GM19395 (cell line): Measurements from ENCODE around the gene MEI1.
A peak's percentile ranks its signal among the peaks of the same experiment; 100 is the strongest.
"Not testable (repeated sequence)": the region's sequence is repeated elsewhere in the genome, so short reads cannot be mapped to it uniquely, and the experiment has no call there.

Experiments used
- ATAC-seq: cut with Tn5 transposase; IDR thresholded peaks from one replicate; pipeline ENCODE4 v1.9.1; 2021; ENCODE audit warnings: mild to moderate bottlenecking, moderate library complexity; ENCODE audit not compliant: unreplicated experiment

MEI1 gene

DNA sequence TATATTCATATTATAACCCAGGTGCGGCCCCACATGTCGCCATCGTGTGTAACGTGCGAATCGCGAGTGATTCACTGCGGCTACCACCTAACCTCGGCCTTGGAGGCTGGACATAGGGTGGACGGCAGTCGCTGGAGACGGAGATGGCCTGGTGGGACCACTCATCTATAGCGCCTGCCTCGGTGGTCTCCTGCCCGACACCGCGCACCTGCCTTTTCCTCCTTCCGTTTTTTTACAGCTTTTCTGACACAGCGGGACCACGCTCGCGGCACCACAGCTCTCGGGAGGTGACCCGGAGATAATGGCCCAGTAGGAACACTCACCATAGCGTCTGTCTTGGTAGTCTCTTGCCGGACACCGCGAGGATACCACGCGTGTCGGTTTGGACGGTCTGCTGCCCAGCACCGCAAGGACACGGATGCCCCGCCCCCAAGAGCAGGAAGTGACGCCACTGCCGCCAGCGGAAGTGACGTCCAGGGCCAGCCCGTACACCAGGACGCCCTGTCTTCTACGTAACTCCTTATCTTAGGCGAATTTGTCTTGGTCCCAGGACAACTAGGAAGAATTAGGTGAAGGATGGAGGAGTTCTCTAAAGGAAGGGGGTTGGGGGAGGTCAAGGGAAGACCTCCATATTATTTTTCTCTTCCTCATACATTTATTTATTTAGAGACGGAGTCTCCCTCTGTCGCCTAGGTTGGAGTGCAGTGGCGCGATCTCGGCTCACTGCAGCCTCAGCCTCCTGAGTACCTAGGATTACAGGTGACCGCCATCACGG lies 17.1 kb upstream of the MEI1 start:
- ATAC-seq: peak; percentile 72

DNA sequence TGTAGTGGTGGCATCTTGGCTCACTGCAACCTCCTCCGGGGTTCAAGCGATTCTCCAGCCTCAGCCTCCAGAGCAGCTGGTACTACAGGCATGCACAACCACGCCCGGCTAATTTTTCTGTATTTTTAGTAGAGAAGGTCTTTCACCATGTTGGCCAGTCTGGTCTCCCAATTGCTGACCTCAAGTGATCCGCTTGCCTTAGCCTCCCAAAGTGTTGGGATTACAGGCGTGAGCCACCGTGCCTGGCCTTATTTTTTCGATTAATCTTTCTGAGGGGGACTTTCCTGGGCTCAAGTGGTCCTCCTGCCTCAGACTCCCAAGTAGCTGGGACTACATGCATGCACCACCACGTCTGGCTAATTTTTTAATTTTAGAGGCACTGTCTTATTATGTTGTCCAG lies 16.3 kb upstream of the MEI1 start:
- no peak for ATAC-seq

- ATAC-seq: no peak
Measured at GRCh38 chr22:41683616-41684015, 15.7 kb upstream of the MEI1 start.

DNA sequence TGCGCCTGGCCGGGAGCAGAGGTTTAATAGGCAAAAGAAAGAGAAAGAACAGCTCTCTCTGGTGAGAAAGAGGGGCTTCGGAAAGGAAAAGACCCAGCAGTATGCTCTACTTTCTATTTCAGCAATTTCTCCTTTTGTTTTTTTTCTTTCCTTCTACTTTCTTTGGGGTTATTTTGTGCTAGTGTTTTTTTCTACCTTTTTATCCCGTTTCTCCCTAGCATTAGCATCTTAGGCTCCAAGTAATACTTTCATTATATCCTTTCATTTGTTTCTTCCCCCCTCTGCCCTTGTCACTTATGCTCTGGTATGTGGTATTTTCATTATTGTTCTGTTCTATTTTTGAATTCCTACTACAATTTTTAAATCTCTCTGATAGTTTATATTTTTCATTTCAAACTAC lies 15.1 kb upstream of the MEI1 start:
- ATAC-seq: no peak

DNA sequence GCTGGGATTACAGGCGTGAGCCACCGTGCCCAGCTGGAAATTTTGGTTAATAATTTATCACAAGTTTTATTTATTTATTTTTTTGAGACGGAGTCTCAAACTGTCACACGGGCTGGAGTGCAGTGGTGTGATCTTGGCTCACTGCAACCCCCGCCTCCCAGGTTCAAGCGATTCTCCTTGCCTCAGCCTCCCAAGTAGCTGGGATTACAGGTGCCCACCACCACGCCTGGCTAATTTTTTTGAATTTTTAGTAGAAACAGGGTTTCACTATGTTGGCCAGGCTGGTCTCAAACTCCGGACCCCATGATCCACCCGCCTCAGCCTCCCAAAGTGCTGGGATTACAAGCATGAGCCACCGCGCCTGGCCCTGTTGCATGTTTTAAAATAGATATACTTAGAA lies 12.4 kb upstream of the MEI1 start:
- not testable (repeated sequence) for ATAC-seq

DNA sequence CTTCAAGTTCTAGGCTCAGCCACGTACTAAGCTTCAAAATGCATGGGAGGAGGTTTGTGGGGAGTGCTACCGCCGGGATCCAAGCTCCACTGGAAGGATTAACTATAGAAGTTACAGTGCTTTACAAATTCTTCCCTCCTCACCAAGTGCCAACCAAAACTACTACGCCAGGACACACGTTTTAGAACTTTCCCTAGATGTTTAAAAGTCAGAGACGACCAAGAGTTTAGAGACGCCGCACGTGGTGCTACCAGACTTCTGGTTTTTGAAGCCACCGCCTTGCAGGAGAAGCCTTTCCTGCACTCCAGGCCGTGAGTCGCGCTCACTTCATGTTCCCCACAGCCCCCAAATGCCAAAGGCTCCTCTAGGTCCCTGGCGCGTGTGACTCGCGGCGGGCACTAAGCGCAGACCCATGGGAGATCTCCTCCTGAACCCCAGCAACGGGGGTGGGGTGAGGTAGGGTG lies 11.4 kb upstream of the MEI1 start:
- no peak for ATAC-seq

GRCh38 chr22:41688365-41689211 lies 10.7 kb upstream of the MEI1 start, which contains the start of gene SNU13:
TSS of gene SNU13 (minus strand) at chr22:41688867. CDS start at chr22:41688796, 71 bp downstream.
- peak; percentile 83 for ATAC-seq

DNA sequence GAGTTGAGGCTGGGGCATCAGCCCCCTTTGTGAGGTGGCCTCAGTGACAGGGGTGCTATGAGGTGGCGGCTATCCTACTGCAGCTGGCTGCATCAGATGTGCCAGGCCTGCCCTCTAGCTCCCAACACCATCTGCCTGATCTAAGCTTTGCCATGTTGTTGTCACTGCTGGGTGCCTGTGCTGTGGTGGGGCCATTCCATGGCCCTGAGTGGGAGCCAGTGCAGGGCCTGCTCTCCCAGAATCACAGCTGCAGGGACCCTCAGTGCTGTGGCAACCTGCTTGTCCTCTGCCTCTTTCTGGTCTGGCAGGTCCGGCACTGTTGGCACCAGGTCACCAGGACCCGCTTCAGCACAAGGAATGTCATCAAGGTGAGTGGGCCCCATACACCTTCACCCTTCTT lies 8.8 kb upstream of the MEI1 start:
- ATAC-seq: no peak

DNA sequence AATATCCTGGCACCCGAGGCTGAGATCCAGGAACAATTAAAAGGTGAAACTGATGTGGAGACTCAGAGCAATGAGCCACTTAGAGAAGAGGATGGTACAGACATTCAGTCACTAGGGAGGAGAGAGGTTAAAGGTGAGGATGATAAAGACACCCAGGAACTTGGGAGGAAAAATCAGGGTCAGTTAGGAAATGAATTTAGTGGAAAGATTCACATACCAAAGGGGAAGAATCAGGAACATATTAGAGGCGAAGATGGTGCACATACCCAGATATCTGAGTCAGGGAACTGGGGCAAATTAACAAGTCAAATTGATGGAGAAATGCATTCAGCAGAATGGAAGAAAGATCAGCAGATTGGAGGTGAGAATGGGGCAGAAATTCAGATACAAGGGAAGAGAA lies 4.1 kb upstream of the MEI1 start:
- no peak for ATAC-seq

- no peak for ATAC-seq
Measured at GRCh38 chr22:41696703-41697102, 2.6 kb upstream of the MEI1 start.

DNA sequence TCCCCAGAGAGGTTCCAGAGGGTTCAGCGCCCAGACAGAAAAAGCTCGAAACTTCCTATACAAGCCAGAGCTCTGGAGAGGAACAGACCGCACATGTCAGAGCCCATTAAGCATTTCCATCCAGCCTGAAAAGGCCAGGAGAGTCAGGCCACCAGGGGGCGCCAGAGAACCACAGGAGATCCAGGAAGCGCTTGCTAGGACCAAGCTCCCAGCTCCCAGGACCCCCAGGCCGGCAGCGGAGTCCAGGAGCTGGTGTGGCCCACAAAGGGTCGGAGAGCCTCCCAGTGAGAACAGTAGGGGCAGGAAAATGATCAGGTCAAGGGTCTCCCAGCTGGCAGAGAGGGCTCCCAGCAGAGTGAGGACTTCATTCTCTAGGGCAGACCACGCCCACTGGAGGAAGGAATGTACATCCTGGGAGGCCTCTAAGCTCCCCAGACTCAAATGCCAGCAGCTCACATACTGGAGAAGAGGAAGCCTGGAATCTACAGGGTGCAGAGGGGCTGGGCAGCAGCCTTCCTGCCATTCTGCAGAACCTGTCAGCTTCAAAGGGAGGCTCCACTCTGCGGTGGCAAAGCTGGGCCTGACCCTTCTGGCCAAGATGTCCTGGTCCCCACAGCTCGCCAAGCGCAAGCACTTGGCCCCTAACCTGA lies 2.1 kb upstream of the MEI1 start:
- ATAC-seq: peak; percentile 56

DNA sequence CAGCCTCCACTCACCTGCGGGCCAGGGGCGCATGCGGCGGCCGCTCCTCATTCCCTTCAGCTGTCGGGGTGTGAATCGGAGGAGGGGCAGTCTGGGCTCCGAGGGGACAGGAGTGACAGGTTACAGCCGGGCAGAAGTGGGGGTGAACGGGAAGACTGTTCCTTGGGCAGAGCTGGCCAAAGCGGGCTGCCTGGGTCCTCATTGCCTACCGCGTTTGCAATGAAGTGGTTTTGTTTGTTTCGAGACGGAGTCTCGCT lies 733 bp downstream of the MEI1 start:
- no peak for ATAC-seq

GRCh38 chr22:41702763-41703162 lies 3.5 kb downstream of the MEI1 start:
- ATAC-seq: no peak

GRCh38 chr22:41709341-41709740 lies 10.0 kb downstream of the MEI1 start:
- no peak for ATAC-seq

DNA sequence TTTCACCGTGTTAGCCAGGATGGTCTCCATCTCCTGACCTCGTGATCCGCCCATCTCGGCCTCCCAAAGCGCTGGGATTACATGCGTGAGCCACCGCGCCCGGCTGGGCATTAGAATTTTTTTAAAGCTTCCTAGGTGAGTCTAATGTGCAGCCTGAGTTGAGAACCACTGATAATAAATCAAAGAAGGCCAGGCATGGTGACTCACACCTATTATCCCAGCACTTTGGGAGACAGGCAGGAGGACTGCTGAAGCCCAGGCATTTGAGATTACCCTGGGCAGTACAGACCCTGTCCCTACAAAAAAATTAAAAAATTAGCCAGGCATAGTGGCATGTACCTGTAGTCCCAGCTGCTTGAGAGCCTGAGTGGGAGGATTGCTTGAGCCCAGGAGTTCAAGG lies 13.7 kb downstream of the MEI1 start:
- ATAC-seq: no peak

DNA sequence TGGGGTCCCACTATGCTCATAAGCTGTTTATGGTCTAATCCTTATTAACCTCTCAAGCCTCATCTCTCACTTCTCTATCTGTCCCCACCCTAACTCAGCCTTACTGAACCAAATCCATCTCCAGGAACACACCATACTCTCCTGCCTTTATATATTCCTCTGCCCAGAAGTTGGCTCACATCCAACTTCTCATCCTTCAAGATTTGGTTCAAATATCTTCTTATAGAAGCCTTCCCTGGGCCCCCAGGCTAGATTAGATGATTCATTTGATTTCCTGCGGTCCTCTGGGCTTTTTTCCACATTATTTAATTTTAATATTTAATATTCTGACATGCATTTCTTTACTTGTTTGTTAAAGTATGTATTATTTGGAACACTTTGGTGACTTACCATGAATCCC lies 23.2 kb downstream of the MEI1 start:
- ATAC-seq: no peak

- no peak for ATAC-seq
Measured at GRCh38 chr22:41725510-41726110, 26.3 kb downstream of the MEI1 start.

GRCh38 chr22:41731609-41732008 lies 32.3 kb downstream of the MEI1 start:
- ATAC-seq: no peak

- no peak for ATAC-seq
Measured at GRCh38 chr22:41732096-41732772, 32.9 kb downstream of the MEI1 start.

GRCh38 chr22:41733241-41733640 lies 33.9 kb downstream of the MEI1 start:
- ATAC-seq: not testable (repeated sequence)

DNA sequence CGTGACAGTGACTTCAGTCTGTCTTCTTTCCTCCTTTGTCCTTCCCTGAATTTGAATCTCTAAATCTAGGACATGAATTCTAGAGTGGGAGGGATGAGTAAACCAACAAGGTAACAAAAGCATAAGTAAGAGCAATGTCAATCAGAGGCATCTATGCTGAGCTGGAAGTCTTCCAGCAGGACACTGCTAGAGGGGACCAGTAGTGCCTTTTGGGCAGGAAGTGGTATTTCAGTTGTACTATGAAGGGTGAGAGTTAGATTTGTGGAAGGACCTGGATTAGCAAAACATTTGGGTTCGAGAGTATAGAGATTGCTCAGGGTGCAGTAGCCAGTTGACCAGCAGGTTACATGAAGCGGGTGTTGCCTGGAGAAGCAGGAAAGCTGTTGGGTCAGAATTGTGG lies 40.3 kb downstream of the MEI1 start:
- ATAC-seq: no peak
